ENCODE data around the gene DAGLA. TPM values are rescaled to one million over a fixed set of nuclear protein-coding genes. Genes with fewer than 3 reads are reported as not detected.
"Not testable (repeated sequence)": the region's sequence is repeated elsewhere in the genome, so short reads cannot be mapped to it uniquely, and the experiment has no call there.

Gene DAGLA, protein sequence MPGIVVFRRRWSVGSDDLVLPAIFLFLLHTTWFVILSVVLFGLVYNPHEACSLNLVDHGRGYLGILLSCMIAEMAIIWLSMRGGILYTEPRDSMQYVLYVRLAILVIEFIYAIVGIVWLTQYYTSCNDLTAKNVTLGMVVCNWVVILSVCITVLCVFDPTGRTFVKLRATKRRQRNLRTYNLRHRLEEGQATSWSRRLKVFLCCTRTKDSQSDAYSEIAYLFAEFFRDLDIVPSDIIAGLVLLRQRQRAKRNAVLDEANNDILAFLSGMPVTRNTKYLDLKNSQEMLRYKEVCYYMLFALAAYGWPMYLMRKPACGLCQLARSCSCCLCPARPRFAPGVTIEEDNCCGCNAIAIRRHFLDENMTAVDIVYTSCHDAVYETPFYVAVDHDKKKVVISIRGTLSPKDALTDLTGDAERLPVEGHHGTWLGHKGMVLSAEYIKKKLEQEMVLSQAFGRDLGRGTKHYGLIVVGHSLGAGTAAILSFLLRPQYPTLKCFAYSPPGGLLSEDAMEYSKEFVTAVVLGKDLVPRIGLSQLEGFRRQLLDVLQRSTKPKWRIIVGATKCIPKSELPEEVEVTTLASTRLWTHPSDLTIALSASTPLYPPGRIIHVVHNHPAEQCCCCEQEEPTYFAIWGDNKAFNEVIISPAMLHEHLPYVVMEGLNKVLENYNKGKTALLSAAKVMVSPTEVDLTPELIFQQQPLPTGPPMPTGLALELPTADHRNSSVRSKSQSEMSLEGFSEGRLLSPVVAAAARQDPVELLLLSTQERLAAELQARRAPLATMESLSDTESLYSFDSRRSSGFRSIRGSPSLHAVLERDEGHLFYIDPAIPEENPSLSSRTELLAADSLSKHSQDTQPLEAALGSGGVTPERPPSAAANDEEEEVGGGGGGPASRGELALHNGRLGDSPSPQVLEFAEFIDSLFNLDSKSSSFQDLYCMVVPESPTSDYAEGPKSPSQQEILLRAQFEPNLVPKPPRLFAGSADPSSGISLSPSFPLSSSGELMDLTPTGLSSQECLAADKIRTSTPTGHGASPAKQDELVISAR
- 1 to 10 TPM; 4.1 to 5.0 TPM for total RNA-seq
- long read RNA-seq, partial matches to known transcripts: 0 of 1 reads
- long read RNA-seq, other reads (novel, unspliced or antisense): 1 of 1 reads

DNA sequence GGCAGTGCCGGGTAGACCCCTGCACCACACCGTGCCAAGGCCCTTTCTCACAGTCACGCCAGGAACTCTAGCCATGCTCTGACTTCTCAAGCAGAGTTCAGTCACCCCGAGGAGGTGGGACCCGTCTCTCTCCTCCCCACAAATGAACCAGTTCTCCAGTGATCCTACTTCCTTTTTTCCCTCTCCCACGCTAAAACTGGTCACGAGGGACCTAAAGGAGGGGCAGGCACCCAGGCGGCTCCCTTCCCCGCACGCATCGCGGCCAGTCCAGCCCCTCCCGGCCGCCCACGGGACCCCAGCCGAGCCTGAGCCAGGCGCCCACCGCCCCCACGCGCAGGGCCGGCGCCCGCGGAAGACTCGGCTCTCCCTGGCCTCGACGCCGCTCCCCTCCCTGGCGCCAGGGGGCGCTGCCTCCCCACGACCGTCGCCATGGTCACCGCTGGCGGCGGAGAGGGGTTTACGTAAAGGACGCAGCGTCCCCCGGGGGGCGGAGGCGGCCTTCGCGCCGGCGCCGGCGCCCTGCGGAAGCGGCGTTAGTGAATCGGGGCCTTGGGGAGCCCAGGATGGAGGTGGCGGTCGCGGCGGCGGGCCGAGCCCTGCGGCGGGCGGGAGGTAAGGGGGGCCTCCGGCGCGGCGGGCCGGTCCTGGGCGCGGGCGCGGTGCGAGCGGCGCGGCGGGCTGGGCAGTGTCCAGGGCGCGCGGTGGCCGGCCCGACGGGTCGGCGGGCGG, at the start of gene DAGLA:
Gene DAGLA (plus strand): TSS at position 499 of the 729 bp plus-strand sequence. CDS start 39,765 bp downstream, outside the sequence.
- ATAC-seq: peak; percentile 80 to 87
- intact Hi-C loops (cut with DNase I): loop anchor here (2.0 kb wide), 2 partner anchors 53 to 55 kb away; no protein-coding TSS in a partner anchor
- peak; percentile 73 for DNase-seq

DNA sequence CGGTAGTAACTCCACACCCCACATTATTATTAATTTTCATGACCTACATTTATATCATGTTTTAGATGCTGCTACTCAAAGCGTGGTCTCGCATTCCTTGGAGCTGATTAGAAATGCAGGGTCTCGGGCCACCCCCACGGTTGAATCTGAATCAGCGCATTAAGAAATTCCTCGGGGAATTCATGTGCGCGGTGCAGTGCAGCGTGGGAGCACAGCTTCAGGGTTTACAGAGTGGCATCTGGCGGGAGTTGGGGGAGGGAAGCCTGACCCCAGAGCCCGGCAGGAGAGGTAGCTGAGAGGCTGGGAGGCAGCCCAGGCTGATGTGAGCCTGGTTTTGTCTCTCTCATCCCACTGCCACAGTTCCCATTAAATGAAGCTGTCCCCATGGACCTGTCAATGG, 48.1 kb upstream of the DAGLA start:
- no peak for DNase-seq
- no peak for ATAC-seq
- intact Hi-C loops (cut with DNase I): loop anchor here in 1 of 2 donors (10.0 kb wide), 1 partner anchor 187 kb away; no protein-coding TSS in a partner anchor

DNA sequence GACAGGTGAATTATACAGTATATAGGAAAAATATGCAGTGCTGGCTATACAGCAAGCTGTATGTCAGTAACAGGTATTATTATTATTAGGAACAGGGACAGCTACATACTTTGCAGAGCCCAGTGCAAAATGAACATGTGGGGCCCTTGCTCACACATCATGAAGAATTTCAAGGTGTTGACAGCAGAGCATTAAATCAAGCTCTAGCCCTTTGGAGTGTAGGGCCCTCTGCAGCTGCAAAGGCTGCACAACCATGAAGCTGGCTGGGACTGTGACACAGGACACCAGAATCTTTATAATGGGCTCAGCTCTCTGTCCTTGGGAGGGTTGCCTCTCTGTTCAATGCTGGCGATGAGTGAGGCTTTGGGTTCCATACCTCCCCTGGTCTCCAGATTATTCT, 44.9 kb upstream of the DAGLA start:
- DNase-seq (no peak), ATAC-seq (no peak)
- intact Hi-C loops (cut with DNase I): loop anchor here in 1 of 2 donors (5.0 to 10.0 kb wide), 2 partner anchors 158 to 191 kb away; no protein-coding TSS in a partner anchor

DNA sequence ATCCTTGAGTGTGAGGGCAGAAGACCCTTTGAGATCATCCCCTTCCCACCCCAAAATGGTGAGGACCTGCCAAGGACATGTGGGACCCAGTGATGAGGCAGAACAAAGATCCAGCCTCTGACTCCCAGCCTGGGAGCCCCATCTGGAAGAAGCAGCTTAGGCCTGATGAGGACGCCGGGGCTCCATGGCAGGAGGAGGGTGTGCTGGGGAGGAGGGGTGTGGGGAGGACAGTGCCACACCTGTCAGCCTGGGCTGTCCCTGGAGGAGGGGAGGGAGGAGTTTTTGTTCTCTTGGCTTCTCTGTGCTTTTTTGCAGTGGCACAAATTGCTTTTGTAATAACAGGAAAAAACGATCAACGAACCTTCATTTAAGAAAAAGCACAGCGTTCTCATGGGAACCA, 44.4 kb upstream of the DAGLA start:
- DNase-seq (no peak), ATAC-seq (no peak)
- intact Hi-C loops (cut with DNase I): loop anchor here in 1 of 2 donors (5.0 to 10.0 kb wide), 2 partner anchors 158 to 191 kb away; no protein-coding TSS in a partner anchor

DNA sequence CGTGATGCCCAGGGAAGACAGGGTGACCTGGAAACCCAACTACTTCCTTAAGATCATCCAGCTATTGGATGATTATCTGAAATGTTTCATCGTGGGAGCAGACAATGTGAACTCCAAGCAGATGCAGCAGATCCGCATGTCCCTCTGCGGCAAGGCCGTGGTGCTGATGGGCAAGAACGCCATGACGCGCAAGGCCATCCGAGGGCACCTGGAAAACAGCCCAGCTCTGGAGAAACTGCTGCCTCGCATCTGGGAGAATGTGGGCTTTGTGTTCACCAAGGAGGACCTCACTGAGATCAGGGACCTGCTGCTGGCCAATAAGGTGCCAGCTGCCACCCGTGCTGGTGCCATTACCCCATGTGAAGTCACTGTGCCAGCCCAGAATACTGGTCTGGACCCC, 43.5 kb upstream of the DAGLA start:
- DNase-seq (no peak), ATAC-seq (no peak)
- intact Hi-C loops (cut with DNase I): loop anchor here in 1 of 2 donors (5.0 to 10.0 kb wide), 2 partner anchors 159 to 192 kb away; no protein-coding TSS in a partner anchor

DNA sequence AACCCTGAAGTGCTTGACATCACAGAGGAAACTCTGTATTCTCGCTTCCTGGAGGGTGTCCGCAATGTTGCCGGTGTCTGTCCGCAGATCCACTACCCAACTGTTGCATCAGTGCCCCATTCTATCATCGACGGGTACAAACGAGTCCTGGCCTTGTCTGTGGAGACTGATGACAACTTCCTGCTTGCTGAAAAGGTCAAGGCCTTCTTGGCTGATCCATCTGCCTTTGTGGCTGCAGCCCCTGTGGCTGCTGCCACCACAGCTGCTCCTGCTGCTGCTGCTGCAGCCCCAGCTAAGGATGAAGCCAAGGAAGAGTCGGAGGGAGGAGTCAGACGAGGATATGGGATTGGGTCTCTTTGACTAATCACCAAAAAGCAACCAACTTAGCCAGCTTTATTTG, 42.9 kb upstream of the DAGLA start:
- intact Hi-C loops (cut with DNase I): loop anchor here in 1 of 2 donors (5.0 to 10.0 kb wide), 2 partner anchors 160 to 192 kb away; no protein-coding TSS in a partner anchor
- DNase-seq (no peak), ATAC-seq (no peak)

DNA sequence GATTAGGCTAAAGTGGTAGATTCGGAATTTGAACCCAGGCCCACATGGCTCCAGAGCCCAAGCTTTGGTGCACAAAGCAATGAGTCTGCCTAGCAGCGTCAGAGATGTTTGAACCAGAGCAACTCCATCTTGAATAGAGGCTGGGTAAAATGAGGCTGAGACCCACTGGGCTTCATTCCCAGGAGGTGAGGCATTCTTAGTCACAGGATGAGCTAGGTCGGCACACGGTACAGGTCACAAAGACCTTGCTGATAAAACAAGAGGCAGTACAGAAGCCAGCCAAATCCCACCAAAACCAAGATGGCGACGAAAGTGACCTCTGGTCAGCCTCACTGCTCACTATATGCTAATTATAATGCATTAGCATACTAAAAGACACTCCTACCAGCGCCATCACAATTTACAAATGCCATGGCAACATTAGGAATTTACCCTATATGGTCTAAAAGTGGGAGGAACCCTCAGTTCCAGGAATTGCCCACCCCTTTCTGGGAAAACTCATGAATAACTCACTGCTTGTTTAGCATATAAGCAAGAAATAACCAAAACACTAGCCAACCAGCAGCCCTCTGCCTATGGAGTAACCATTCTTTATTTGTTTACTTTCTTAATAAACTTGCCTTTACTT, 40.3 kb upstream of the DAGLA start:
- ATAC-seq (no peak), DNase-seq (no peak)
- intact Hi-C loops (cut with DNase I): loop anchor here in 1 of 2 donors (5.0 to 10.0 kb wide), 2 partner anchors 163 to 195 kb away; no protein-coding TSS in a partner anchor

DNA sequence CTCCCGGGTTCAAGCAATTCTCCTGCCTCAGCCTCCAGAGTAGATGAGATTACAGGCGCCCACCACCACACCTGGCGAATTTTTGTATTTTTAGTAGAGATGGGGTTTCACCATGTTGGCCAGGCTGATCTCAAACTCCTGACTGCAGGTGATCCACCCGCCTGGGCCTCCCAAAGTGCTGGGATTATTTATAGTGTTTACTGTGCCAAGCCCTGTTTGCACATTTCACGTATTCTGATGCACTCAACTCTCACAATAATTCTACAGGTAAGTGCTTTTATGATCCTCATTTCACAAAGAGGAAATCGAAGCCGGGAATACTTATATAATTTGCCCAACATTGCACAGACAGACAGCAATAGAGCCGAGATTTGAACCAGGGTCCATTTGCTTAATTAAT, 38.0 kb upstream of the DAGLA start:
- intact Hi-C loops (cut with DNase I): no loop called here
- ATAC-seq (no peak), DNase-seq (no peak)

DNA sequence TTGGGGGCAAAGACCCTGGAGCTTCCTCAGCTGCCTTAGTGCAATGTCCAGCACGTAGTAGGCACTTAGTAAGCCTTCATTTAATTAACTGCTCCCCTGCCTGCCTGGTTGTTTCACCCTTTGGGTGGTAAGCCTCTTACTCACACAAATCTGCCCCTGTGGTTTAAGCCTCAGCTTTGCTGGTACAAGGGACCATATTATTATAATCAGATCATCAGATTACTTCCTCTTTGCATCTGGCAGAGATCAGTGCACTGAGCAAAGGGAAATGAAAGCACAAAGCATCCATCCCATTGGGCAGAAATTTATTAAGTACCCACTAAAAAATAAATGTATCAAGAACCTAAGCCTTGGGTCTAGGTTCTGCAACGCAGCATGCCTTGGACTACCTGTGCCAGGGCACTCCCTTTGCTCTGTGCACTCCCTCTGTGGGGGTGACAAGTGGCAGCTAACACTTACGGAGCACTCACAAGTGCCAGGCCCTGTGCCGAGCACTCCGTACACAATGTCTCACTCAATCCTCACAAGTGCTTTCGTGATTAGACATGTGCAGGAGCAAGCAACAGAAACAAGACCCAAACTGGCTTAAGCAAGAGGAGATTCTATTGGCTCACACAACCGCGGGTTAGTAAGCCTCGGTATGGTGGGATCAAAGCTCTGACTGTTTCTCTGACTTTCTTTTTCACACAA, 34.9 kb upstream of the DAGLA start:
- intact Hi-C loops (cut with DNase I): no loop called here
- DNase-seq (no peak), ATAC-seq (peak; percentile 65 to 87)

DNA sequence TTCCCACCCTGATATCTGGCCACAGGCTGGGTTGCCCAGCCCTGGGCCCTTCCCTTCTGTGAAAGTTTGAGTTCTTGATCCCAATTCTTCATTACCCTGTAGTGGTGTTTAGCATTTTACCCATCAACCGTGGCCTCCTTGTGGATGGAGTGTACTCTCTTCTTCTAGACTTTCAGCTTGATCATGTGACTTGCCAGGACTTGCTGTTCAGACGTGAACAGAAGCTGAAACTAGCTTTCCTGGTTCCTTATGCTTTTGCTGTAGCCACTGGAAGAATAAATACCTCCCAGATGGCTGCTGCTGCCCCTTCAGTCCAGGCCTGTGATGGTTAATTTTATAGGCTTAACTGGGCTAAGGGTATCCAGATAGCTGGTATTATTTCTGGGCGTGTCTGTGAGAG, 32.7 kb upstream of the DAGLA start:
- DNase-seq (no peak), ATAC-seq (no peak)
- intact Hi-C loops (cut with DNase I): no loop called here

DNA sequence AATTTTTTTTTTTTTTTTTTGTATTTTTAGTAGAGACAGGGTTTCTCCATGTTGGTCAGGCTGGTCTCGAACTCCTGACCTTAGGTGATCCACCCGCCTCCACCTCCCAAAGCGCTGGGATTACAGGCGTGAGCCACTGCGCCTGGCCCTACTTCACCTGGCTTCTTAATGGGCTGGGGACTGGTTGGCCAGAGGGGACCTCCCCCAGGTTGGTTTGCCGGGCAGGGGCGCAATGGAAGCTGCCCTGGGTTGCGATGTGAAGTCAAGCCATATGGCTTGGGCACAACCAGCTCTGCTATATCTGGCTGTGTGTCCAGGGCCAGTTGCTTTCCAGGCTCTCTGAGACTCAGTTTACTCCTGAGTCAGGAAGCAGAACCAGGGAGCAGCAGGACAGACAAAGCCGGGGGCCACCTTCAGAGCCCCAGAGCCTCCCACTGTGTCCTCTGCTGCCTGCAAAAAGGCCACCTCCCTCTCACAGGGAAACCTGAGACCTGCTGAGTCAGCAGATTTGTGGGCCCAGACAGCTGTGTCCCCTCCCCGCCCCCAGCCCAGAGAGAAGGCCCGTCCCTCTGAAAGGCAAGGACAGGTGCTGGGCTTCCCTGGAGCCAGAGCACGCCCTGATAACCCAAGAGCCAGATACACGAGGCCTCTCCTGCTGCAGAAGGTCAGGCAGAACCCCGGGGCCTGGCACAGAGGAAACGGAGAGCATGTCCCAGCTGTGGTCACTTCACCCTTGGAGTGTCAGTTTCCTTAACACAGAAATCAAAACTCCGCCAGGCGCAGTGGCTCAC, 29.2 kb upstream of the DAGLA start:
- intact Hi-C loops (cut with DNase I): no loop called here
- DNase-seq (no peak), ATAC-seq (no peak)

DNA sequence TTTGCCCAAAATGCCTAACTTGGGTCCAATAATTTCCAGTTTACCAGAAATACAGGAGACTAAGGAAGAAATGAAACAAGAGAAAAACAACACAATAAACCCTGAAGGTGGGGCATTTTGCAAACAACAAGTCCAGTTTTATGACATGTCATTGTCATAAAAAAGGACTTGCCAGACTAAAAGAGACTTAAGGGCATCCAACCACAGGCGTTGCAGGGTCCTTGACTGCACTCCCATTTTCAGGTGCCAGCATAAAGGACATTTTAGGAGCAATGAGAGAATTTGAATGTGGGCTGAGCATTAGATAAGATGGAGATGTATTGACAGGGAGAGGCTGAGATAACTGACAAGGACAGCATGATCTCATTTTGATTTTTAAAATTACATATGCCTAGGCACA, 28.1 kb upstream of the DAGLA start:
- no peak for DNase-seq
- intact Hi-C loops (cut with DNase I): no loop called here
- no peak for ATAC-seq

DNA sequence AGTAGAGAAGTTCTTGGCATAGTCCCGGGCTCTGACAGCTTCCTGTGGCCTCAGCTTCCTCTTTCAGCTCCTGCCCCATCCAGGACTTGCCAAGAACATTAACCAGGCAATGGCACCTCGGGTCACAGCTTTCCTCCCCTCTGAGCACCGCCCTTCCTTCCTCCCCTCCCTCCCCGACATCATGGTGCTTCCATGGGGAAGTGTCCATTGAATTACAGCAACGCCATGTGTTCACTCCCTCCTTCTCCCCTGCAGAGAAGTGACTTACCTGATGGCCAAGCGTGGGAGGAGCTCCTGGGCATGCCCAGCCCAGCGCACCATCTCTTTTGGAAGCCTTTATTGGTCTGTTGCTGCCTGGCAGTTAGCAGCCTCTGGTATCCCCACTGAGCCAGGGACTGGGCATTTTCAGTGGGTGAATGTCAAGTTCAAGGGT, 25.8 kb upstream of the DAGLA start:
- ATAC-seq: peak; percentile 90 to 92
- peak; percentile 69 for DNase-seq

DNA sequence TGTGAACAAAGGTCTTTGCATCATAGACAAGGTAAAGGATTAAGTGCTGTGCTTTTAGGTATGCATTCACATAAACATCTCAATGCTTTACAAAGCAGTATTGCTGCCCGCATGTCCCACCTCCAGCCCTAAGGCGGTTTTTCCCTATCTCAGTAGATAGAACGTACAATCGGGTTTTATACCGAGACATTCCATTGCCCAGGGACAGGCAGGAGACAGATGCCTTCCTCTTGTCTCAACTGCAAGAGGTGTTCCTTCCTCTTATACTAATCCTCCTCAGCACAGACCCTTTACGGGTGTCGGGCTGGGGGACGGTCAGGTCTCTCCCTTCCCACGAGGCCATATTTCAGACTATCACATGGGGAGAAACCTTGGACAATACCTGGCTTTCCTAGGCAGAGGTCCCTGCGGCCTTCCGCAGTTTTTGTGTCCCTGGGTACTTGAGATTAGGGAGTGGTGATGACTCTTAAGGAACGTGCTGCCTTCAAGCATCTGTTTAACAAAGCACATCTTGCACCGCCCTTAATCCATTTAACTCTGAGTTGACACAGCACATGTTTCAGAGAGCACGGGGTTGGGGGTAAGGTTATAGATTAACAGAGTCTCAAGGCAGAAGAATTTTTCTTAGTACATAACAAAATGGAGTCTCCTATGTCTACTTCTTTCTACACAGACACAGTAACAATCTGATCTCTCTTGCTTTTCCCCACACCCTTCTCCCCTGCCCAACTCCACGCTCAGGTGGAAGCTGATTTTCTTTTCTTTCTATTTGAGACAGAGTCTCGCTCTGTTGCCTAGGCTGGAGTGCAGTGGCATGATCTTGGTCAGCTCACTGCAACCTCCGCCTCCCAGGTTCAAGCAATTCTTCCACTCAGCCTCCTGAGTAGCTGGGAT, 24.7 kb upstream of the DAGLA start:
- ATAC-seq; DNase-seq; intact Hi-C loops (cut with DNase I): not testable (repeated sequence)

More for the DNA sequence above, 25.8 kb upstream of the DAGLA start:
- intact Hi-C loops (cut with DNase I): no loop called here

DNA sequence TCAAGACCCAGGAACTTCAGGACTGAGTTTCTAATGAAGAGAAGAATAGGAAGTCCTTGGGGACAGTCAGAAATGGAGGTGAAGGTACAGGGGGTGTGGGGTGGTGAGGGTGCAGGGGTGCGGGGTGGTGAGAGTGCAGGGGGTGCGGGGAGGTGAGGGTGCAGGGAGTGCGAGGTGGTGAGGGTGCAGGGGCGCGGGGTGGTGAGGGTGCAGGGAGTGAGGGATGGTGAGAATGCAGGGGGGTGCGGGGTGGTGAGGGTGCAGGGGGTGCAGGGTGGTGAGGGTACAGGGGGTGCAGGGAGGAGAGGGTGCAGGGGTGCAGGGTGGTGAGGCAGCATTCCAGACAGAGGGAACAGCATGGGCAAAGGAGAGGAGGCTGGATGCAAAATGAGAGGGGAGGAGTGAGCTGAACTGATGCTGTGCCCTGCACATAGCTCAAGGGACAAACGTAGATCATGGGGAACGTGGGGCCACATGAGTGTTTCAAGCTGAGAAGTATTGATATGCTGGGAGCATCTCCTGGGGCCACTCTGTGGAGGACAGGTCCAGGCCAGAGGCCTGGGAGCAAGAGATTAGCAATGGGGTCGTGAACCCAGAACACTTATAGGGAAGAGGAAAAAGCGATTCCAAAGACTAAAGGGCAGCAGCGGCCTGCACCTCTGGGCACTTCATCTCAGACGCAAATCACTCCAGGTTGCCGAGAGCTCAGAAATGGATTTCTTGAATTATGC, 23.7 kb upstream of the DAGLA start:
- no peak for DNase-seq
- intact Hi-C loops (cut with DNase I): no loop called here
- no peak for ATAC-seq

All from left cardiac atrium (tissue), 4 donors.